Suppressor macrophage treated with lipopolysaccharide for 1 hour (primary cell): Measurements from ENCODE around the gene NDUFB7.
A peak's percentile ranks its signal among the peaks of the same experiment; 100 is the strongest.

Experiments used
- DNase-seq, 3 donors: peaks; one replicate each; pipeline ENCODE4 v3.0.0-alpha.2; 2020 to 2022

The NDUFB7 gene

DNA sequence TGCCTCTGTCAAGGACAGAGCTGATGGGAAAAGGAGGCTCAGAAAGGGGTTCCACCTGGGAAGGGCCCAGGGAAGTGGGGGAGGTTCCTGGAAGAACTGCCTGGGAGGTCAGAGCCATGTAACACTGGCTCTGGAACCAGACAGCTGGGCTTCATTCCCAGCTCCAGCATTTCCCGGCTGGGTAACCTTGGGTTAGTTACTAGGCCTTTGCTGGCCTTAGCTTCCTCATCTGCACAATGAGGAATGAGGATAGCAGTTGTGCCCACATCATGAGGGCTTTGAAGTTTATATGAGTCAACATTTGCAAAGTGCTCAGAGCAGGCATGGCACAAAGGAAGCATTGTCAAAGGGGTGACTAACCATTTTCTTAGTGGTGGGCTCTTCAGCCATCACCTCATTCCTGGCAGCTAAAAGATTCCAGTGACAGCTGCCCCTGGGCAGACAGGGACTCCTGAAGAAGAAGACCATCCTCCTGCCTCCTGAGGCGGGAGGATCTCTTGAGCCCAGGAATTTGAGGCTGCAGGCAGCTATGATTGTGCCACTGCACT lies 51.9 kb downstream of the NDUFB7 start:
- peak; percentile 78 to 92 (median 78) for DNase-seq

DNA sequence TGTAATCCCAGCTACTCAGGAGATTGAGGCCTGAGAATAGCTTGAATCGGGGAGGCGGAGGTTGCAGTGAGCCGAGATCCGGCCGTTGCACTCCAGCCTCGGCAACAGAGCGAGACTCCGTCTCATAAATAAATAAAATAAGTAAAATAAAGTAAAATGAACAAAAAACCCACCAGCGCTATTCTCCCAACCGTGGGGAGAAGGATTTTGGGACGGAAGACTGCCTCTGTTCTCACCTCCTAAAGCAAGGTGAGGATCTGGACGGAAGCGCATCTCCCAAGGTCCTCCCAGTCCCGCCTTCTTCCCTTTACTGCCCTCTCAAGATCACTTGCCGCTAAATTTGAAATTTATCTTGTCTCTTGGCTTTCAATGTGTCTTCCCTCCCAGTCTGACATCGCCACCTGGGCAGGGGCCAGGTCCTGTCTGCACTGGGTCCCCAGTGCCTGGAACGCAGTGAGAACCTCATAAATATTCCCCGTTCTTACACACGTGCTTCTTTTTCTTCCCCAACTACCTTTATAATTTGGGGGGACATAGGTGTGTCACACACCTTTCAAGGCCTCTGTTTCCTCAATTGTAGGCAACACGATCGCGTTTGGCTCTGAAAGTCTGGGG lies 52.5 kb downstream of the NDUFB7 start:
- DNase-seq = no peak

DNA sequence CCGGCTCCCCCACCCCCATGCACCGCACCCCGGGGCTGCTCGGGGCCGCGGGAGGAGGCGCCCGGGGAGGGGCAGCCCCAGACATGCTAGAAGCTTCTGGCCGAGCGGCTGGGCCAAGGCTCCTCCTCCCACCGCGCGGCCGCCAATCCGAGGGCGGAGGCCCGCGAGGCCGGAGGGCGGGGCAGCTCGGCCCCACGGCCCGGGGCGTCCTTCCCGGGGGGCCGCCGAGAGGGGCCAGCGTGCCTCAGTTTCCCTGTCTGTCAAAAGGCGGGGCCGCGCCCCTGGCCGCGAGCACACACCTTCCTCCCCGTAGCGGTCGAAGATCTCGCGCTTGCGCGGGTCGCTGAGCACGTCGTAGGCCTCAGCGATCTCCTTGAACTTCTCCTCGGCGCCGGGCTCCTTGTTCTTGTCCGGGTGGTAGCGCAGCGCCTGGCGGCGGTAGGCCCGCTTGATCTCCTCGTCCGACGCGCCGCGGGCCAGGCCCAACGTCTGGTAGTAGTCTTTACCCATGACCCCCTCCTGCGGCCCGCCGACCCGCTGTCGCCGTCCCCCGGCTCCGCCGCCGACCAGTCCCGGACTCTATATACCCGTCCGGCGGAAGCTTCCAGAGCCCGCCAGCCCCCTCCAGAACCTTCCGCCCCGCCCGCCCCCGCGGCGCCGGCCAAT lies 53.9 kb downstream of the NDUFB7 start, which contains the start of gene DNAJB1:
Gene DNAJB1, minus strand, starts transcription at position 558 of the 666 bp plus-strand sequence. Its CDS starts 48 bp downstream, at position 510.
- DNase-seq = peak; percentile 86 to 95 (median 91)

DNA sequence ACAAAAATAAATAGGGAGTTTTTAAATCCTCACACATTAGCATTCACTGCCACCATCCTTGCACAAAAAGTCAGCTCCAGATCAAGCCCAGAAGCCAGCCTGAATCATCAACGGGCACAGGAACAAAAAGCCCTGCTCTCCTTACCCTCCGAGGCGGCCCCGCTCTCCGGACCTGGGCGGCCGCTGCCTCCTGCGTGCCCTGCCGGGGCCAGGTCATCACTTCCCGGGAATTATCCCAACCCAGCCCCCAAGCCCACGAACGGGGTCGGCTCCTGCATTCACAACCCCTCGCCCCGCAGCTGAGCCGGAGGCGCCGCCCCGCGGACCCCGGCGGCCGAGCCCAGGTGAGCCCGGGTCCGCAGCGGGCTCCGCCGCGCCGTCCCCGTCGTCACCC lies 54.4 kb downstream of the NDUFB7 start:
- peak; percentile 39 to 50 (median 40) for DNase-seq

DNA sequence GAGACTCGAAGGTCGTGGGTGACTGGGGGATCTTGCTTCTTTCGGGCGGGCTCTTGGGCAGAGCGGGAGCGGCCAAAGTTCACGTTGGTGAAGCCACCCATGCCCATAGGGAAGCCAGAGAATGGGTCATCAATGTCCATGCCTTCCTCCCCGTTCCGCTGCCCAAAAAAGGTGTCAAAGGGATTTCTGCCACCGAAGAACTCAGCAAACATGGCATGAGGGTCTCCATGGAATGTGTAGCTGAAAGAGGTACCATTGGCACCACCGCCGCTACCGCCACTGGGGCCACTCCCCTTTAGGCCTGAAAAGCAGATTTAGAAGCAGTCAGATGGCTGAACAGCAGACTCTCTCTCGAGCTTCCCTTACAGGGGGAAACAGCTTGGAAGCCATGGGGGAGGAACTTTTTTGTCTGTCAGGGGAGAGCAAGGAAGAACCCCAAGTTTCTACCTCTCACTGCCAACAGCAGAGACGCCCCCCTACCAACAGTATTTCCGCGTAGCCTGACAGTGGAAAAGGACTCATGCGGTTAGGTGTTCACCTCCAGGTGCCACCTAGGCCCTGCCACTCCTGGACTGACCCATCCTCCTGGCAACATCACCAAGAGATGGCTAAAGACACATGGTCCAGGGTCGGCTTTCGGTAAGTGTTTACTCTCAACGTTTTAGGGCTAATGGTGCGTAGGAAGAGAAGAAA lies 55.0 kb downstream of the NDUFB7 start:
- peak in 1 of 3 donors; percentile 17 for DNase-seq
